GM12878 (cell line): ENCODE results near the gene RAPGEF1.

Source experiments
- BMI1 ChIP-seq: fragments of 450-650 bp; IDR thresholded peaks from 2 replicates; pipeline ENCODE4 v1.6.1; 2016; ENCODE audit warnings: mild to moderate bottlenecking, moderate library complexity, borderline replicate concordance
- E4F1 ChIP-seq: fragments of 450-650 bp; IDR thresholded peaks from 2 replicates; pipeline ENCODE4 v1.6.1; 2018; ENCODE audit warnings: borderline replicate concordance, mild to moderate bottlenecking; ENCODE audit not compliant: partially characterized antibody
- MYB ChIP-seq: fragments of 150-350 bp; IDR thresholded peaks from 2 replicates; pipeline ENCODE4 v1.6.1; 2014; ENCODE audit warnings: mild to moderate bottlenecking, low read depth, low read length, borderline replicate concordance

- TF ChIP-seq MYB (no peak), E4F1 (no peak), BMI1 (no peak)
Observed at GRCh38 chr9:131700765-131701435, 39.0 kb downstream of the RAPGEF1 start.
